ENCODE results near the gene IL17C. TPM values are rescaled to one million over a fixed set of nuclear protein-coding genes. Genes with fewer than 3 reads are reported as not detected.

IL17C gene
- total and polyA plus RNA-seq, 9 donors, result not detected

DNA sequence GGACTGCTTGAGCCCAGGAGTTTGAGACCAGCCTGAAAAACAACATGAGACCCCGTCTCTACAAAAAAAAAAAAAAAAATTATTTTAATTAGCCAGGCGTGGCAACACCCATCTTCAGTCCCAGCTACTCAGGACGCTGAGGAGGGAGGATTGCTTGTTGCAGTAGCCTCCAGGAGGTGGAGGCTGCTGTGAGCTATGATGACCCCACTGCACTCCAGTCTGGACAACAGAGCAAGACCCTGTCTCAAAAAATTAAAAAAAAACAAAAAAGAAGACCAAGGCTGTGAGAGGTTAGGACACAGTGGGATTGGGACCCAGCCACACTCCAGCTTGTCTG lies 49.3 kb downstream of the IL17C start:
- H3K9me3 ChIP-seq, result no peaks in the 10 kb centered on the region
- no peak overlapping the region for H3K27ac ChIP-seq
- no peak for DNase-seq
- TF ChIP-seq POLR2A (IDR thresholded peaks at IDR 0.05), result no peak
- TF ChIP-seq, protein P1, sequence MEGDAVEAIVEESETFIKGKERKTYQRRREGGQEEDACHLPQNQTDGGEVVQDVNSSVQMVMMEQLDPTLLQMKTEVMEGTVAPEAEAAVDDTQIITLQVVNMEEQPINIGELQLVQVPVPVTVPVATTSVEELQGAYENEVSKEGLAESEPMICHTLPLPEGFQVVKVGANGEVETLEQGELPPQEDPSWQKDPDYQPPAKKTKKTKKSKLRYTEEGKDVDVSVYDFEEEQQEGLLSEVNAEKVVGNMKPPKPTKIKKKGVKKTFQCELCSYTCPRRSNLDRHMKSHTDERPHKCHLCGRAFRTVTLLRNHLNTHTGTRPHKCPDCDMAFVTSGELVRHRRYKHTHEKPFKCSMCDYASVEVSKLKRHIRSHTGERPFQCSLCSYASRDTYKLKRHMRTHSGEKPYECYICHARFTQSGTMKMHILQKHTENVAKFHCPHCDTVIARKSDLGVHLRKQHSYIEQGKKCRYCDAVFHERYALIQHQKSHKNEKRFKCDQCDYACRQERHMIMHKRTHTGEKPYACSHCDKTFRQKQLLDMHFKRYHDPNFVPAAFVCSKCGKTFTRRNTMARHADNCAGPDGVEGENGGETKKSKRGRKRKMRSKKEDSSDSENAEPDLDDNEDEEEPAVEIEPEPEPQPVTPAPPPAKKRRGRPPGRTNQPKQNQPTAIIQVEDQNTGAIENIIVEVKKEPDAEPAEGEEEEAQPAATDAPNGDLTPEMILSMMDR (IDR thresholded peaks at IDR 0.05), result no peak
- TF ChIP-seq EP300 (IDR thresholded peaks at IDR 0.05), result no peak
- WGBS, 3 donors, result 43 to 47% (median 45%) methylated on average over 3 of the region's 3 CpGs
- intact Hi-C loops (cut with DNase I), result no loop called here
- peaks cover 2% of the 10 kb centered on the region for H3K4me1 ChIP-seq (ENCODE audit: insufficient read depth)
- H3K36me3 ChIP-seq, result no peaks in the 10 kb centered on the region
- no peak overlapping the region for H3K4me3 ChIP-seq
- H3K27me3 ChIP-seq, result peaks cover 5% of the 10 kb centered on the region

DNA sequence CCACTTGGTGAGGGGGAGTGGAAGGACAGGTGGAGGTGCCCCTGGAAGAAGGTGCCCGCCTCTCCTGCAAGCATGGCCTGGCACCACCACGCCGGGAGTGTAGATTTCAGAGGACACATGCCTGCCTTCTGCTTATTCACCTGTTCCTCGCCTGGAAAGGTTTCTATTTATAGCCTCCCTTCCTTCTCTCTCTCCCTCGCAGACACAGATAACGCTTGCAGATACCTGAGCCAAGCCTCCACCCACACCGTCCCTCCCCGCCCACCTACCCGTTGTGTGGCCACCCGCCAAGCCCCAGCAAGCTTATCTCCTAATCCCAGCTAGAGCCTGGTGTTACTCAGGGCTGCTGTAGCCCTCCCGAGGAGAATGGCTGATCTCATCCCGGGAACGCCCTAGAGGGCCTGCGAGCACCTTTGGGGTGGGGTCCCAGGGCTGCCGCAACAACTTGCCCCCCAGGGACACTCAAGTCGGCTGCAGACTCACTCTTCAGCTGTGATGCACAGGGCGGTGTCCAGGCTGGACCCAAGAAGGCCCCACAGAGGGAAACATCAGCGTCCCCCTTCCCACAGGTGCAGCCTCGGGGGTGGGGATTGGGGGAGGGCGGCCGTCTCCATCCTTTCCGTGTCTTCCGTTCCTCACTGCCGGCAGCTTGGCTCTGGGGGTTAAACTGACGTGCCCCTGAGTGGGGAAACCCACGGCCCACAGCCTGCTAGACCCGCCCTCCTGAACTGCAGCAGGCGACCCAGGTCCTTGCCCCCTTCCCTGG lies 49.8 kb downstream of the IL17C start:
- H3K4me3 ChIP-seq, result no peak overlapping the region
- intact Hi-C loops (cut with DNase I), result no loop called here
- H3K9me3 ChIP-seq, result no peaks in the 10 kb centered on the region
- WGBS, 3 donors, result 20 to 26% (median 24%) methylated on average over 28 of the region's 28 CpGs
- H3K27me3 ChIP-seq, result peaks cover 5% of the 10 kb centered on the region
- TF ChIP-seq POLR2A (IDR thresholded peaks at IDR 0.05) (no peak), EP300 (IDR thresholded peaks at IDR 0.05) (no peak)
- TF ChIP-seq, protein P1 (IDR thresholded peaks at IDR 0.05), result no peak
- H3K36me3 ChIP-seq, result no peaks in the 10 kb centered on the region
- no peak overlapping the region for H3K27ac ChIP-seq
- peaks cover 2% of the 10 kb centered on the region for H3K4me1 ChIP-seq (ENCODE audit: insufficient read depth)
- no peak for DNase-seq

Other genes with a start within 250 kb of the IL17C start
- gene ZFPM1, start 185.3 kb upstream of the IL17C start, total RNA-seq, result 10 to 100 TPM in 1 of 7 donors, 1 to 10 TPM in 5, under 1 TPM in 1; 0.95 to 11.4 (median 4.3) TPM
- 1 to 10 TPM in 1 of 2 donors, under 1 TPM in 1; 0.10 to 1.2 TPM for gene ZFPM1, start 185.3 kb upstream of the IL17C start, polyA plus RNA-seq
- gene ZC3H18, start 68.2 kb upstream of the IL17C start, total RNA-seq, result 10 to 100 TPM; 16.0 to 40.4 (median 36.5) TPM
- gene ZC3H18, start 68.2 kb upstream of the IL17C start, polyA plus RNA-seq, result 10 to 100 TPM; 17.1 to 25.3 TPM
- 100 to 1,000 TPM in 1 of 7 donors, 10 to 100 TPM in 6; 17.5 to 244 (median 63.0) TPM for gene CYBA, start 12.5 kb downstream of the IL17C start, total RNA-seq
- gene CYBA, start 12.5 kb downstream of the IL17C start, polyA plus RNA-seq, result 10 to 100 TPM in 1 of 2 donors, 1 to 10 TPM in 1; 6.5 to 51.5 TPM
- gene MVD, start 24.5 kb downstream of the IL17C start, total RNA-seq, result 100 to 1,000 TPM in 1 of 7 donors, 10 to 100 TPM in 5, 1 to 10 TPM in 1; 9.1 to 135 (median 20.9) TPM
- 10 to 100 TPM in 1 of 2 donors, 1 to 10 TPM in 1; 9.2 to 22.6 TPM for gene MVD, start 24.5 kb downstream of the IL17C start, polyA plus RNA-seq
- gene SNAI3, start 47.9 kb downstream of the IL17C start, total RNA-seq, result 1 to 10 TPM in 1 of 7 donors, under 1 TPM in 3, not detected in 3; 0.12 to 1.0 (median 0.25) TPM
- under 1 TPM in 1 of 2 donors, not detected in 1; 0.28 TPM for gene SNAI3, start 47.9 kb downstream of the IL17C start, polyA plus RNA-seq
- gene RNF166, start 67.8 kb downstream of the IL17C start, total RNA-seq, result 10 to 100 TPM; 17.3 to 26.5 (median 22.2) TPM
- gene RNF166, start 67.8 kb downstream of the IL17C start, polyA plus RNA-seq, result 10 to 100 TPM in 1 of 2 donors, 1 to 10 TPM in 1; 4.7 to 14.0 TPM
- gene CTU2, start 67.9 kb downstream of the IL17C start, total RNA-seq, result 10 to 100 TPM in 6 of 7 donors, 1 to 10 TPM in 1; 8.2 to 36.5 (median 20.5) TPM
- gene CTU2, start 67.9 kb downstream of the IL17C start, polyA plus RNA-seq, result 10 to 100 TPM in 1 of 2 donors, under 1 TPM in 1; 0.45 to 12.9 TPM
- 10 to 100 TPM; 27.8 to 93.5 (median 49.1) TPM for gene PIEZO1, start 146.6 kb downstream of the IL17C start, total RNA-seq
- 10 to 100 TPM; 13.0 to 62.1 TPM for gene PIEZO1, start 146.6 kb downstream of the IL17C start, polyA plus RNA-seq
- gene CDT1, start 165.2 kb downstream of the IL17C start, total RNA-seq, result 1 to 10 TPM in 4 of 7 donors, under 1 TPM in 2, not detected in 1; 0.66 to 3.2 (median 1.5) TPM
- gene CDT1, start 165.2 kb downstream of the IL17C start, polyA plus RNA-seq, result under 1 TPM; 0.18 to 0.56 TPM
- 100 to 1,000 TPM in 2 of 7 donors, 10 to 100 TPM in 5; 51.3 to 150 (median 74.1) TPM for gene APRT, start 173.4 kb downstream of the IL17C start, total RNA-seq
- gene APRT, start 173.4 kb downstream of the IL17C start, polyA plus RNA-seq, result 10 to 100 TPM; 12.7 to 76.9 TPM
- 10 to 100 TPM; 14.1 to 30.1 (median 21.6) TPM for gene GALNS, start 218.4 kb downstream of the IL17C start, total RNA-seq
- 10 to 100 TPM; 14.0 to 40.4 TPM for gene GALNS, start 218.4 kb downstream of the IL17C start, polyA plus RNA-seq
- 10 to 100 TPM; 37.2 to 65.7 (median 56.3) TPM for gene TRAPPC2L, start 218.6 kb downstream of the IL17C start, total RNA-seq
- 100 to 1,000 TPM in 1 of 2 donors, 10 to 100 TPM in 1; 58.6 to 101 TPM for gene TRAPPC2L, start 218.6 kb downstream of the IL17C start, polyA plus RNA-seq
- gene PABPN1L, start 228.1 kb downstream of the IL17C start, total RNA-seq, result not detected
- gene PABPN1L, start 228.1 kb downstream of the IL17C start, polyA plus RNA-seq, result under 1 TPM in 1 of 2 donors, not detected in 1; 0.25 TPM

Data from ovary (tissue), 9 donors.